Hair follicular keratinocyte (primary cell): Measurements from ENCODE around the gene GDPD3. TPM values are rescaled to one million over a fixed set of nuclear protein-coding genes. Genes with fewer than 3 reads are reported as not detected.

Experiments used
- total RNA-seq: library from RNA; depleted of rRNA; stranded (reverse); fragments of >200 nt; gene quantifications from 2 replicates; pipeline ENCODE4 v1.2.3, GENCODE V29; 2015

The GDPD3 gene
- total RNA-seq, result 0.08 and 0.55 TPM in 2 replicates

GRCh38 chr16:30113031-30113710, at the start of gene GDPD3:
GDPD3 (minus strand) TSS chr16:30113537; CDS start chr16:30113478, 59 bp downstream.

GRCh38 chr16:30096105-30096861, 17.1 kb downstream of the GDPD3 start, which contains the start of gene YPEL3:
YPEL3 (minus strand) TSS chr16:30096213; CDS start chr16:30095482, 731 bp downstream.

GRCh38 chr16:30091474-30092372, 21.6 kb downstream of the GDPD3 start, which contains the start of gene TBX6:
TBX6 (minus strand) TSS chr16:30091924; CDS start chr16:30091193, 731 bp downstream.

GRCh38 chr16:30075503-30076275, 37.6 kb downstream of the GDPD3 start, which contains the start of gene PPP4C:
PPP4C (plus strand) TSS chr16:30075994; CDS start chr16:30076378, 384 bp downstream.

GRCh38 chr16:30065102-30065942, 48.0 kb downstream of the GDPD3 start, which contains the start of gene ALDOA:
ALDOA (plus strand) TSS chr16:30065760; CDS start chr16:30066898, 1,138 bp downstream.

Other genes starting within 250 kb of the GDPD3 start
- gene SEZ6L2, start 214.0 kb downstream of the GDPD3 start, total RNA-seq, result 4.6 and 16.2 TPM in 2 replicates
- gene ASPHD1, start 213.0 kb downstream of the GDPD3 start, total RNA-seq, result 5.0 and 7.8 TPM in 2 replicates
- gene KCTD13, start 187.3 kb downstream of the GDPD3 start, total RNA-seq, result 17.1 and 19.8 TPM in 2 replicates
- gene TMEM219, start 151.5 kb downstream of the GDPD3 start, total RNA-seq, result 123 and 159 TPM in 2 replicates
- 24.8 and 28.7 TPM in 2 replicates for gene TAOK2, start 139.7 kb downstream of the GDPD3 start, total RNA-seq
- gene HIRIP3, start 117.9 kb downstream of the GDPD3 start, total RNA-seq, result 4.8 and 16.2 TPM in 2 replicates
- gene INO80E, start 117.3 kb downstream of the GDPD3 start, total RNA-seq, result 58.2 and 91.8 TPM in 2 replicates
- gene DOC2A, start 102.5 kb downstream of the GDPD3 start, total RNA-seq, result 0.39 TPM in 1 of 2 replicates, not detected in the other
- gene C16orf92, start 90.3 kb downstream of the GDPD3 start, total RNA-seq, result not detected in 2 replicates
- not detected in 2 replicates for gene TLCD3B, start 82.3 kb downstream of the GDPD3 start, total RNA-seq
- 1,543 and 1,648 TPM in 2 replicates for gene ALDOA, start 47.8 kb downstream of the GDPD3 start, total RNA-seq
- gene PPP4C, start 37.5 kb downstream of the GDPD3 start, total RNA-seq, result 102 and 114 TPM in 2 replicates
- 0.19 and 0.62 TPM in 2 replicates for gene TBX6, start 21.6 kb downstream of the GDPD3 start, total RNA-seq
- gene YPEL3, start 17.3 kb downstream of the GDPD3 start, total RNA-seq, result 20.5 and 36.9 TPM in 2 replicates
- gene MAPK3, start 9.7 kb upstream of the GDPD3 start, total RNA-seq, result 31.9 and 41.7 TPM in 2 replicates
- gene CORO1A, start 70.1 kb upstream of the GDPD3 start, total RNA-seq, result 10.9 and 15.5 TPM in 2 replicates
- 177 and 301 TPM in 2 replicates for gene BOLA2B, start 80.1 kb upstream of the GDPD3 start, total RNA-seq
- gene SLX1A, start 80.3 kb upstream of the GDPD3 start, total RNA-seq, result 45.4 and 53.1 TPM in 2 replicates
- 2.4 and 5.3 TPM in 2 replicates for gene SULT1A3, start 85.7 kb upstream of the GDPD3 start, total RNA-seq
- 2.0 TPM in 1 of 2 replicates, not detected in the other for gene NPIPB13, start 134.9 kb upstream of the GDPD3 start, total RNA-seq
- gene CD2BP2, start 241.8 kb upstream of the GDPD3 start, total RNA-seq, result 47.6 and 63.2 TPM in 2 replicates